CD4-positive, alpha-beta T cell treated with Interferon alpha-2 for 1 hour (primary cell): ENCODE data around the gene OR10J4.
A peak's percentile ranks its signal among the peaks of the same experiment; 100 is the strongest.
"Not testable (repeated sequence)": the region's sequence is repeated elsewhere in the genome, so short reads cannot be mapped to it uniquely, and the experiment has no call there.

Experiments used
- DNase-seq, 2 donors: peaks; one replicate each; pipeline ENCODE4 v3.0.0-alpha.2; 2020 to 2022

Gene OR10J4

DNA sequence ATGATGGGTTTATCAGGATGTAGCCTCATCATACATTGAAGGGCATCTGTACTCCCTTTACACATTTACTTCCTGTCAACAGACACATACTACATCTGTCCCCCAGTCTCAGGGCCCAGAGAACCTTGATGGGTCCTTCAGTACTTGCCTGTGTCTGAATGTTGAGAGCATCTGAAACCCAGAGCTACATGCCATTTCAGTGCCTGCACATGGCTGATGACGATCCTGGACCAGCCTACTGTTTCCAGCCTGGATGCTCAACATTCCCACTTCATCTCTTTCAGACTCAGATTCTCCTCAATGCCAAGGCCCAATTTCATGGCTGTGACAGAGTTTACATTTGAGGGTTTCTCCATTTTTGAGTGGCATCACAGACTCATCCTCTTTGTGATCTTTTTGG is at the start of gene OR10J4:
Gene OR10J4 (plus strand): TSS at position 301 of the 400 bp plus-strand sequence.
- no peak for DNase-seq

DNA sequence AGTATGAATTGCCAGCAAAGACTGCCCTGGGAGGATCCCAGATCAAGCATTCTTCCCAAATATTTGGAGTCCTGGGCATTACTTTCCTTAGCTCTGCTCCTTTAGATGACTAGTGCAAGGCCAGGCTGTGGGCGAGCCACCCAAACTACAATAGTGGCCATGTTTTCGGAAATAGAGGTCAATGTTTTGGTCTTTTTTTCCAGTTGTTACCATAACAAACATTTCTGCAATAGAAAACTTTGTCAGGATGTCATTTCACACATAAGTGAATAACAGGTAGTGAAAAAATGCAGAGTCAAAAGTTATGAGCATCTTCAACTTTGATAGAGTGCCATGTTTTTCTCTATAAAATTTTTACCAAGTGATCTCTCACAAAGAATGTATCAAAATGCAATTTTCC is 25.2 kb upstream of the OR10J4 start:
- DNase-seq, result no peak

DNA sequence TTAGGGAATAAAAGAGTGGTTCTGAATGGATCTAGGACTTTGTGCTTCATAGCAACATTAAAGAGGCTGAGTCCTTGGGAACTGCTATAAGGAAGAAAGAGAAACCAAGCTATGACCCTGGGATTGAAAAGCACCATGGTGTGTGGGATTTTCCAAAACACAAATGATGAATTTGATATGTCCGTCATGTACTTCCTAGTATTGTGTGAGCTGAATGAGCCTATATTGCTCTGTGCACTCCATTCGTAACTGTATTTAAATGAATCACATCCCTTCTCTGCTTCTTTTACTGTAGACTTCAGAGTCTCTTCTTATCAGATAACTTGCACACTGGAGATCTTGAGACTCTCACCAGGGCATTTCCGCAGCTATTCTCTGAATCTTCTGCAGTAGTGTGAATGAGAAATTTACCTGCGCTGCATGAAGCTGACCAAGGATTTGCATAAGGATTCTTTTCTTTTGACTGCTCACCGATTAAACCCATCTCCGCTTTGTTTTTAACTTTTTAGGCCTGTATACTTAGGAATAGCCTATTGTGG is 23.1 kb upstream of the OR10J4 start:
- DNase-seq, result no peak

DNA sequence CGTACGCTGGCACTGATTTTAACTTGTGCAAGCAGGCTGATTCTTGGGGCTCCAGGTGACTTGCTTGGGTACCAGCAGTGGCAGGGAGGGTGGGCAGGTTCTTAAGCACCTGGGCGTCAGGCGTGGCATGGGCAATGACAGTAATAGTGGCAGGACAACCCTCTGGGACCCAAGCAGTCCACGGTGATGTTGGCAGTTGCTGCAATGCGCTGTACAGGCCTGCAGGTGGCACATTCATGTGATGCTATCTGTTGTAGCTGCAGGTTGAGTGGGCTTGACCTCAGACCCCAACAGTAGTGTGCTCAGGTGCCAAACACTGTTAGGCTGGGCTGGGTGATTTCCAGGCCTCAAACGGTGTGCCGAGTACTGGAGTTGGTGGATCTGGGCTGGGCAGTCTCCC is 10.2 kb upstream of the OR10J4 start:
- no peak for DNase-seq

DNA sequence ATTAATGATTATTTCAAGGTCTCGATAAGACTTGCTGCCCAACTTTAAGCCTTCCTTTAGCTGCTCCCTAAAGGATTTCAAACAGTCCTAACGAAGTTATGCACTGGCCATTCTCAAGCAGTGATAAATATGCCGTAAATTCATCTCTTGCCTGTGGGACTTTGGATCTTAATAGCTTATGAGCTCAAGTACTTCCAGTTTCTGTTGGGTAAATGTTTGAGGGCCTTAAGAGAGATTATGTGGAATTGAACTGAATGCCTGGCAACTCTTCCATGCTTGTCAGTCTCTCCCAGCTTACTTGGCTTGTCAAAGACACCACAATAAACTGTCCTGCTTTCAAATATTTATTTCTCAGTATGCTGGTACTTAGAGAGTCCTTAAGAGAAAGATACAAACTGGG is 3.5 kb upstream of the OR10J4 start:
- no peak for DNase-seq

DNA sequence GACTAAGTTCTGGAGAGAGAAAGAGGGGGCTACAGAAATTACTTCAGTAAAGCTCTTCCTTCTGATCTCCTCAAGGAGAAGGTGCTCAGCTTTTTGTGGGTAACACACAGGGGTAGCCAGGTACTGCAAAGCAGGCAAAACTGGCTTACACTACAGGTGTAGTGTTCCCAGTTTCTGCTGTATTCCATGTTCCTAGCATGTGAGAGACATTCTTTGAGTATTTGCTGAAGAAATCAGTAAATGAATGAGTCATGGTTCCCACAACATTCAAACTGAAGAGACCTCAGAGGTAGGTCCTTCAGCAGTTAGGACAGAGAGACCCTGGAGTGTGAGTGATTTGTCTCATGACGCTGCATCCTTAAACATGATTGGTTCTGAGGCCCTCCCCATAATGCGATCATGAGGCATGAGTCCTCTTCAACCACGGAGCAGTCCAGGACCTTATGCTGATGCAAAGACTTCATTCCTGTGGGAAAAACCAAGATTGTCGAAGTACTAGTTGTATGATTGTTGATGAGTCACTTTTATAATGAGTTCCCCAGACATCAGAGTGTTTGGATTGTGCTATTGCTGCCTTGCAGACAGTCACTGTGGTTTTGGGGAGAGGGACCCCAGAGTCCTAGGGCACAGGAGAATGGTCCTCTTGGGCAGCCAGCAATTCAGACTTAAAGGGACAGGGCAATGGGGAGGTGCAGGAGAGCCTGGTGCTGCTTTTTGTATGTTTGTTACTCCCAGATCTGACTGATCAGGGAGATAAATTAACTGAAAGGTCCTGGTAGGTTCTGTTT is 2.7 kb upstream of the OR10J4 start:
- DNase-seq, result no peak

DNA sequence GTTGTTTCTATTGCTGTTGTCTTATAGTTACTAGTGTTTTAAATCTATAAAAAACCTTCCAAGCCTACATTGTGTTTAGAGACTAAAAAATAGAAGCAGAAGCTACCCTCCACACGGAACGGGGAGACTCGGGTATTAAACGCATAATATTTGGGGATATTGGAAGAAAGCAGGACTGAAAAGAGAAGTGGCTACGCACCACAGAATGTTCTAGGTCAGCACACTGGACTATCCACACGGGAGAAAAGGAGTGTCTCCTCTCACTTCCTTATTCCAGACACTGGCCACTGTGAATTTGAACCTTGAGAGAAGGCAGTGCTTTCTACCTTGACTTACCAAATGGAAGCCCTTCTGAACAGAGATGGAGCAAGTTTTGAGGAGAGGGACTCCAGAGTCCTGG is 1.0 kb upstream of the OR10J4 start:
- DNase-seq, result peak in 1 of 2 donors; percentile 0

DNA sequence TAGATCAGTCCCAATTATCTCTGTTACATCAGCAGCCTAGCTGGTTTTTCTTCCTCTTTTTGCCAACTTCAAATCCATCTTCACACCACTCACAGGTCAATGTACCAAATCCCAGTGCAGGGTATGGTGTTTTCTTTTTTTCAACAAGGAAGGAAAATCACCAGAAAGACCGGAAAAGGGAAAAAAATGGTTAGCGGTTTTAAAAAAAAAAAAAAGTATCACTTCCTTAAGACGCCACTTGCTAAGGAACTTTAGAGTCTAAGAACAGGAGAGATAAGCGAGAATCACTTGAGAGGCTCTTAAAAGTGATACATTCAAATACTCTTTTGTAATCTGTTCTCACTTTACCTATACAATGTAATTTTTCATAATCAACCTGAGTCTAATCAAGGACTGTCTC is 4.5 kb downstream of the OR10J4 start:
- DNase-seq, result no peak

DNA sequence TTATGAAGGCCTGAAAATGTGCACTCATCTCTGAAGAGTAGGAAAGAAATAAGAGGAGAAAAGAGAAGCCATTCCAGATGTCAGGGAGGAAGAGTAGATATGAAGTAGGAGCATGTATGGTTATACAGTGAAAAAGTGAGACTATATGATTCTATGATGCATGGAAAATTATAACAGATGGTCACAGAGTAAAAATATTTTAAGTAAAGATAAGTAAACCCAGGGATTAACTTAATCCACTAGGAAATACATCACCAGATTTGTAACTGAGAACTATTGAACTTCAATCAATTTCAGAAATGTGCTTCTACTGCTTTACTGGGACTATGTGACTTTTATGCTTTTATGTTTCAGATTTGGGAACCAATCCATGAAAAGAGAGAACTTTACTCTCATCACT is 7.4 kb downstream of the OR10J4 start, which contains the start of gene OR10J1:
Gene OR10J1 (plus strand): TSS at position 301 of the 400 bp plus-strand sequence. CDS start 70 bp downstream, at position 371.
- no peak for DNase-seq

DNA sequence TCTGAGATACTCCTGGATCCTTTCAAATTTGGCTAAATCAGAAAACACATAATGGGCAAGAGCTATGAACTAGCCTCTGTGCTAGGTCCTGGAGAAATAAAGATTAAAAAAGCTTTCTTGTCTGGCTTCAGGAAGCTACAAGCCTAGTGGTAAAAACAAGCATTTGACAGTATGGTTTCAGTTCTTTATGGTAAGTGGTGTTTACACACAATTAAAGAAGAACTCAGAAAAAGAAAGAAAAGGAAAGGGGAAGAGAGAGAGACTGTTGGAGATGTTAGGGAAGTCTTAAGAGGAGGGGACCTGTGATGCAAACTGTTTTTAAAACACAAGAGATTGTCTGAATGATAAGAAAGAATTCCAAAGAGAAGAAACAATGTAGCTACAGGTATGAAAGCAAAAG is 9.4 kb downstream of the OR10J4 start:
- DNase-seq, result no peak

DNA sequence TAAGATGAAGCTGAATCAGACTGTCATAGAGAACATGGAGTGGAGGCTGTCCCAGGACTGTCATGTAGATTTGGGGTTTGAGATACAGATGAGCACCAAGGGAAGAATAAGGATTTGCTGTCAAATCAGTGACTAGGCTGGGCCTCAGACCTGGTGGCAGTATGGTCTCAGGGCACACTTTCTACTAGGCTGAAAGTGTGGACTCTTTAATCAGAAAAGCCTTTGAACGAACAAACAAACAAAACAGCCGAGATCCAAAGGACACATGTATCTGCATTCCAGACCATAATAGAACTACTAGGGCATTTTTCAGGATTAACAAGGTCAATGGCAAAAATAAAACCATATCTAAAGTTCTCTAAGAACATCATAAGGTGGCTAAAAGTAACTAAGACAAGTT is 10.4 kb downstream of the OR10J4 start:
- DNase-seq, result no peak

DNA sequence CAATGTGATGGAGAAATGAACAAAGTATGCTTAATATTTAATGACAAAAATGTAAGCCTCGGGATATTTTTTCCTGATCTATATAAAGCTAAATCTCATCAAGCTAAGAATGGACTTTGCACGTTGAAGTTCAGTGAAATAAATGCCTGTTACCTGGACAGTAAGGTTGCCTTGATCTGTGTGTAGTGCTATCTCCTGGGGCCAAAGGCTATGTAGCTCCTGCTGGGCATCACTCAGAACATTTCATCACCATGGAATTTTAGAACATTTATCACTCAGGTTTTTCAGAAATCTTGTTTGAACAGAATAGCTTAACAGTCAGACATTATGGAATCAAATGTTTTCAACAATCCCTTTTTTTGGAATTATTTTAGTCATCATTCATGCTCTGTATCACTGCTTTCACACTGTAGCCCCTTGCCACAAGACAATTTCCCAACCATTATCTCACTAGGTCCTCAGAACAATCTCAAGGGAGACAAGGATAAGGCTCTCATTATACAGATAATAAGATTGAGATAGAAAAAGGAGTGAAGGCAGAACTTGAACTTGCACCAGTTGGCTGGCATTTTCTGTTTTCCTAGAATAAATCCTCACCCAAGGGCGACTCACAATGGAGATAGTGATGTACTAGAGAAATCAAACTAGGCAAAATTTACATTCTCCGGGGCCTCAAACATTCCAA is 11.2 kb downstream of the OR10J4 start:
- DNase-seq, result no peak

DNA sequence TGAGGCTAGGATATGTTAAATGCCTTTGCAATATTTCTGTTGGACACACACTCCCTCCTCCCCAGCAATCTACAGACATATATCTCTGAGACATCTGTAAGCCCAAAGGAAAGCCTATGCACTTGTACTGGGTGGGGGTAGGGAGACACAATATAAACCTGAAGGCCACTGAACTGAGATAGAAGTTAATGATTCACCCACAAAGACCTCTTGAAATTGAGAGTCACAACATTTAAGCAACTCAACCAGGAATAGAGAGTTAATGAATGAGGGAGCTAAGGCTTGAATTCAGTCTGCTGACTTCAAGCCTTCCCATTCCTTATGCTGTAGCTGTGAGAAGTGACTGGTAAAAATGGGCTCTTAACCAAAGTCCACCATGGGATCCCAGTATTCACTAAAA is 12.5 kb downstream of the OR10J4 start:
- DNase-seq, result no peak

DNA sequence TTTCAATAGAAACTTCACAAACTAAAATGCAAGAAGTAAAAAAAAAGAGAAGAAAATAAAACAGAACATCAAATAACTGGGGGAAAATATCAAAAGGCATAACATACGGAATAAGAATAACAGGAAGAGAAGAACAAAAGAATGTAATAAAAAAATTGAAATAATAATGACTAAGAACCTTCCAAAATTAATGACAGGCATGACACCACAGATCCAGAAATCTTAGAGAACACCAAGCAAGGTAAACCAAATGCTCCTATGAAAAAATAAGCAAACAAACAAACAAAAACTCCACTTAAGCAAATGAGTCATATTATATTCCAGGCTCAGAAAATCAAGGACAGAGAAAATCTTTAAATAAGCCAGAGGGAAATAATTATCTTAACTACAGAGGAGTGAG is 16.2 kb downstream of the OR10J4 start:
- no peak for DNase-seq

DNA sequence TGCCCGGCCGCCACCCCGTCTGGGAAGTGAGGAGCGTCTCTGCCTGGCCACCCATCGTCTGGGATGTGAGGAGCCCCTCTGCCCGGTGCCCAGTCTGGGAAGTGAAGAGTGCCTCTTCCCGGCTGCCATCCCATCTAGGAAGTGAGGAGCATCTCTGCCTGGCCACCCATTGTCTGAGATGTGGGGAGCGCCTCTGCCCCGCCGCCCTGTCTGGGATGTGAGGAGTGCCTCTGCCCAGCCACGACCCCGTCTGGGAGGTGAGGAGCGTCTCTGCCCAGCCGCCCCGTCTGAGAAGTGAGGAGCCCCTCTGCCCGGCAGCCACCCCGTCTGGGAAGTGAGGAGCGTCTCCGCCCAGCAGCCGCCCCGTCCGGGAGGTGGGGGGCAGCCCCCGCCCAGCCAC is 17.6 kb downstream of the OR10J4 start:
- DNase-seq, result not testable (repeated sequence)

DNA sequence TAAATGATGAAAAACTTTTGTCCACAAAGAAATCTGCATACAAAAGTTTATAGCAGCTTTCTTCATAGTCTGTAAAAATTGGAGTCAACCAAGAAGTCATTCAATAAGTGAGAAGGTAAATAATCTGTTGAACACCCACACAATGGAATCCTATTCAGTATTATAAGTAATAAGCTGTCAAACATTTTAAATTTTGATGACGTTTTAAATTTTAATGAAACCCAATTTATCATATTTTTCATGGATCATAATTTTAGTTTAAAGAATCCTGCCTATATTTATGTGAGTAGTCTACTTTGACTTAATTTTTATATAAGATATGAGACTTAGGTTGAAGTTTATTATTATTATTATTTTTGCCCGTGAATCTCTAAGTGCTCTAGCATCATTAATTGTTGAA is 27.5 kb downstream of the OR10J4 start:
- DNase-seq, result no peak

DNA sequence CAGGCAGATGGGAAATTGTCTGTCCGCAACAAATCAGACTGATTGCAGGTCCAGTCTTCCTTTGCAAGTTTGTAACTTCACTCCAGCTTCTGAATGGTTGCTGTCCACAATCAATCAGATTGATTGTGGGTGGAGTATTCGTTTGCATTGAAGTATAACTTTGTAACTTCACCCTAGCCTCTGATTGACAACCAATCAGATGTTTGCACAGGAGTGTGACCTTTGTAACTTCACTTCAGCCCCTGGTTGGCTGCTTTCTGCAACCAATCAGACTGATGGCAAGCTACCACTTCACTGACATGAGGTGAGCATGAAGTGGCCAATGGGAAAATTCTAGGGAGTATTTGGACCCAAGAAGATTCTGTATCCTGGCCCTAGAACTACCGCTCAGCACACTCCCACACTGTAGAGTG is 33.2 kb downstream of the OR10J4 start:
- DNase-seq, result no peak

DNA sequence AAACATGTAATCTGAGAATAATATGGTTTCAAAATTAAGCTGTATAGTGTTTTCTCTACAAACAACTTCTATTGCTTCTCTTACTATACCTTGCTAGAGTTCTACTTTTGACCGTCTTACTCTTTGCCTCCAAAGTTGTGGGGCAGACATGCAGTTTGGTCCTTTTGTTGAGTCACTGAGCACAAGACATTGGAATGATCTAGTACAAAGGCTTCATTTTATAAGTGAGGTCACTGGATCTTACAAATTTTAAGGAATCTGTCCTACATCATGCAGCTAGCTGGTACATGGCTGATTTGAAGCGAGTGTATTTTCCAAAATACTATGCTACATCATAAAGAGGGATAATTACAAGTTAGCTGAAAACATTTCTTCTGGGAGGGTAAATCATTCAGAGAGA is 36.3 kb downstream of the OR10J4 start:
- no peak for DNase-seq

DNA sequence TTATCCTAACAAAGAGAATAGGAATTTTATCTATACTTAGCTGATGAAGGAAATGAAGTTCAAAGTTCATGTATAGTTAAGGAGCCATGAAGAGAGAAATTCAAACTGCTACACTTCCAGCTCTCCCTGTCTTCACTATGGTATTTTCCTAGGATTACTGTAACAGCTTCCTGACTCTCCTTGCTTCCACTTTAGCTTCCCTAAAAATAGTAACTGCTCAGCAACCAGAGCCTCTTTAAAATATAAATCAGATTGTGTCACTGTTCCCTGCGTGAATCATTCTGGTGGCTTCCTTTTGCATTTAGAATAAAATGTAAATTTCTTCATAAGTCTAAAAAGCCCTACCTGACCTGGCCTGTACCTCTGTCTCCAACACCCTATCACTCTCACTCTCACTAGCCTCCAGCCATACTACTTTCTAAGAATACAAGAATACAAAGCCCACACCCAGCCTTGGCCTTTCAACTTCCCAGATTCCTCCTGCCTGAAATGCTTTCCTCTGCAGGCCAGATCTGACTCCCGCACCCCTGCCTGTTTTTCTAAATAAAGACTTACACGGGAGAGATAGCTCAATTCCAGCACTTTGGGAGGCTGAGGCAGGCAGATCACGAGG is 38.0 kb downstream of the OR10J4 start:
- no peak for DNase-seq

DNA sequence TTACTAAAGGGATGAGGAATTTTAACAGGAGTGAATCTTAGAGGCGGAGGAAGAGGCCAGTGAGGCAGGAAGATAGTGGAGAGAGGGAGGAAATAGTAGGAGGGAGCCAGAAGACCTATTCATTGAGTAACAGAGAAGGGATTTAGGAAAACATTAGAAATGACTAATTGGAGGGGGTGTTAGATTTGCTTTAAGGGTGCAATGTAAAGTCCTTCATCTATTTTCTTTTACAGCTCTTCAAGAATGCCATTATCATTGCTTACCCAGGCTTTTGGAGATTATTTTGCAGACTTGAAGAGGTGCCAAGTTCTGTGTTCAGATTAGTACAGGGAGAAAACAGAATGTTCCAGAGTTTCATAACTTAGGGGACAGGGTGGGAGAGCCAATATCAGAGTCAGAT is 41.3 kb downstream of the OR10J4 start:
- no peak for DNase-seq

DNA sequence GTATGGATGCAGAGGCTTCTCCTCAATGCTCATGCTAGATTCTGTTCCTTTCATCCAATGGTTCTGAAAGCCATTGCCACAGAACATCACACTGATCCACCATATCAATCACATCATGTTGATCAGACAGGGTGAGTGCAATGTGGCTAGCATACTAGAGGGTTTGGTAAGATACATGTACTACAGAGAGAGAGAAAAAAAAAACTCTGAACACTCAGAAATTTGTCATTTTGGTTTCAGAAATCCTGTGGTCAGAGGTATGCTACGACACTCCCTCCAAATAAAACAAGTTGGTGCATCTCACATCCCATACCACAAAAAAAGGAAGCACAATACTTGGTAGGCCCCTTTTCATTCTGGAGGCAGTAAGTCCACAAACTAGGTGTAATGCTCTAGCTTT is 42.9 kb downstream of the OR10J4 start:
- DNase-seq, result no peak
